NOMO-1 treated with dmso at 0.1 percent for 144 hours (cell line): Measurements from ENCODE around the gene RPRD1B.
A peak's percentile ranks its signal among the peaks of the same experiment; 100 is the strongest.

Experiments used
- DNase-seq: peaks from one replicate; lab custom pipeline; 2025; ENCODE audit not compliant: unreplicated experiment; lab: John Stamatoyannopoulos, UW

The RPRD1B gene

GRCh38 chr20:38036366-38036765 is 2.8 kb downstream of the RPRD1B start:
- no peak for DNase-seq

- no peak for DNase-seq
Observed at GRCh38 chr20:38040276-38040675, 6.7 kb downstream of the RPRD1B start.

GRCh38 chr20:38043512-38044300 is 10.2 kb downstream of the RPRD1B start:
- DNase-seq: no peak

DNA sequence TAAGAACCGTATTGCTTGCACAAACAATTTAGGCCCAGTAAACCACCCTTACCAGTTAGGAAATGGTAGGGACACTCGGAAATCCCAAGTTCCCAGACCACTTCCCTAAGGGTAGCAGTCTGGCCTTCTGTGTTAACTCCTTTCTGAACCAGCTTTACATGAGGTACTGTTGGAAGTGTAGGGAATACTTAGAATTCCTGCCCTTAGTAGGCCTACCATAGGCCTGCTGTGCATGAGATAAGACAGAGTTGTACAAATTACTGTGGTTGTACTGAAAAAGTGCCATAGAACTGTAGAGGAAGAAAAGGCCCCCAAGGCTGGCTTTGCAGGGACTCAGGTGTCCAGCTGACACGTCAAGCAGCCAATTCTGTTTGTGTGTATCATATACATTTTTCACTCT is 11.1 kb downstream of the RPRD1B start:
- DNase-seq: no peak

GRCh38 chr20:38046572-38046971 is 13.0 kb downstream of the RPRD1B start:
- DNase-seq: no peak

GRCh38 chr20:38049800-38050199 is 16.3 kb downstream of the RPRD1B start:
- DNase-seq: no peak

- no peak for DNase-seq
Observed at GRCh38 chr20:38050686-38051085, 17.1 kb downstream of the RPRD1B start.

GRCh38 chr20:38052870-38053269 is 19.3 kb downstream of the RPRD1B start:
- DNase-seq: no peak

GRCh38 chr20:38054647-38055046 is 21.1 kb downstream of the RPRD1B start:
- DNase-seq: no peak

- no peak for DNase-seq
Observed at GRCh38 chr20:38055294-38055693, 21.7 kb downstream of the RPRD1B start.

- DNase-seq: no peak
Observed at GRCh38 chr20:38055848-38056247, 22.3 kb downstream of the RPRD1B start.

- peak; percentile 17 for DNase-seq
Observed at GRCh38 chr20:38057351-38057972, 23.9 kb downstream of the RPRD1B start.

GRCh38 chr20:38059832-38060231 is 26.3 kb downstream of the RPRD1B start:
- DNase-seq: no peak

DNA sequence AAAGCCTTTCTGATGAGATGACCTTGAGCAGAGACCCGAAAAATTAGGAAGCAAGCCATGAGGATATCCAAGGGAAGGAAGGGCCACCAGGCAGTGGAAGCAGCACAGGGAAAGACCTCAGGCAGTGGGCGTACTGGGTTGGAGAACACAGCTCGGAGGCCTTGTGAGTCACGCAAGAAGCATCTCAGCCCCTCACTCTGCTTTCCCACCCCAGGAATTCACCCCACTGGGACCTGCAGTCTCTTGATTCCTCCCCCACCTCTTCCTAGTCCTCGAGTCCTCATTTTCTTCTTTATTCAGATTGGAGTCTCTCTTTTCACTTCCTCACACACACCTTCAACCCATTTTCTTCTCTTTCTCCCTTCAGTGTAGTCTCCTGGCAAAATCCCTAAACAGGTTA is 27.0 kb downstream of the RPRD1B start:
- no peak for DNase-seq

DNA sequence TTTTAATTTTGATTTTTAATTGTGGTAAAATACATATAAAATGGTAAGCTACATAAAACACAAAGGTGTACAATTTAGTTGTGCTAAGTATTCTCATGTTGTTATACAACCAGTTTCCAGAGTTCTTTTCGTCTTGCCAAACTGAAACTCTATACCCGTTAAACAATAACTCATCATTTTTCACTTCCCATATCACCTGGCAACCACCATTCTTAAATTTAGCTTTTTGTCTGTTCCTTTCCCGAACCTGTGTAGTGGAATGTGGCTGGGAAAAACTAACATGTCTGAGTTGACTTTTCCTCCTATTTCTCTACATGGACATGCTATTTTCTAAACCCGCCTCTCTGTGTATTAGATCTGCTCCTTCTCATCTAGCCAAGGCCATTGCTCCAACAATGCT is 27.6 kb downstream of the RPRD1B start:
- no peak for DNase-seq

- no peak for DNase-seq
Observed at GRCh38 chr20:38062890-38063289, 29.3 kb downstream of the RPRD1B start.

GRCh38 chr20:38063911-38064530 is 30.5 kb downstream of the RPRD1B start:
- no peak for DNase-seq

GRCh38 chr20:38065764-38066375 is 32.3 kb downstream of the RPRD1B start:
- DNase-seq: no peak

DNA sequence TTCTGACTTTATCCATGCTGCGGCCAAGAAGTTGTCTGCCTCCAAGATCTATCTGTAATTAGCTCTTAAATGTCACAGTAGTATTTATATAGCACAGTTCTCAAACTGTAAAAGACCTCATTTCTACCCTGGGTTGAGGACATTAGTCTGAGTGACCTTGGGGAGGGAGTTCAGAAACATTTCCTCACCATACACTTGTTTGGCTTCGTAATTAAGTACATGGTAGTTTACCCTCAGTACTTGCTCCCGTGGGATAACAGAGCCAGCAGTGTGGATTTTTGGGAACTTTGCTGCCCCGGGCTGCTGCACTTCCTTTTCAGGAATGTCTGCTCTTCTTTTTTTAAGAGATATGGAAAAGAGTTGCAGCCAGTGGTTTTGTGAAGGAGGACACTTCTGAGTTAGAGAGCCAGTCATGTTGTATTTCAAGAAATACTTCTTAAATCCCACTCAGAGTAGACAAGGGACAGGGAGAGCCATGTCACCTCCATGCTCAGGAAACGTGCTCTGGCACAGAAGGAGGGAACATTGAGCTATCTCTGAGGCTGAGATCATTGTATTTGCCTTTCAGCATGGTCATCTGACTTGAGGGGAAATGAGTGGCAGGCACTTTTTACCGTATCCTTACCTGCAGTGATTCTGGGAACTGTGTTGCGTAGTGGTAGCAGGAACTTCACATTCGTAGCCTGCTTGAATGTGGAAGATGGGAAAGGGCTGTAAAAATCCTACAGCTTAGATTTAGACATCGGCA is 33.6 kb downstream of the RPRD1B start:
- DNase-seq: no peak

DNA sequence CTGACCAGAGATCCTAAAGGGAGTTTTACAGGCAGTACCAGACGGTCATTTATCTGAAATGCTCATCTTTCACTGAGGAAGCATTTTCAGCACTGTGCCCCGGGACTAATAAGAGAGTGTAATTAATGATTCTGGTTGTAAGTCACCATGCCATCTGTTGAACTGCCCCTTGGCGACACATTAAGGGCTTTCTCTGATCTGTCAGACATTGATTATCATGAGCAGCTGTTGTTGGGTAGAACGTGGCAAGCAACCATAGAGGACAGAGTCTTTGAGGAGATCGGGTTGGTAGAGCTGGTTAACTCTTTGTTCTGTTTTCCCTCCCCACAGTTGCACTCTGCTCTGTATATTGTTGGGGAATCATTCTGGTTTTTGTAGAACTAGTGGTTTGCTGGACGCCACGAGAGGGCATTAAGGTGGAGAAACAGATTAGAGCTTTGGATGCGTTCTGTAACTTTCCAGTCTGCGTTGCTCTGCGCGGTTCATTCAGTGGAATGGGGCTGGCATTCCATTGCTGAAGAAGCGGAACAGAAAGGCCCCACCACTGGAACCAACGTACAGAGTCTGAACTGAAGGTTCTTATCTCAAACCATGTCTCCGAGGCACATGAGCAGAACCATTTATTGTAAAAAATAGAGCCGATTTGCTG is 34.3 kb downstream of the RPRD1B start:
- DNase-seq: no peak

DNA sequence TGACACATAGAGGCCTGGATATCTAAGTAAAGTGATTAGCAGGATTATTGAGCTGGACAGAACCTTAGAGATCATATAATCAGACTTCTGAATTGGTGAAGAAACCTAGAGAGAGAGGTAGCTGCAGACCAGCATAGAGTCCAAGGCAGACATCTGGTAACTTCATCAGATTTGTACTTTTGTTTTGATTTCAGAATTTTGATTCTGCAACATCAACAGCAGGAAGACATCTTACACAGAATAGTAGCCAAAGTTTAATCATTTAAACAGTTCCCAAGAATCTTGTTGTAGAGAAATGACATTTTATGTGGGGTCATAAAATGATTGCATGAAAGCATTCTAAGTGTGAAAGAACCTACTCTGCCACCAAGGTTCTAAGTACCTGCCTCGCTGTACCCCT is 39.4 kb downstream of the RPRD1B start:
- DNase-seq: no peak
